ENCODE data around the gene PCSK4.

- no peak for TF ChIP-seq CTCF (conservative IDR thresholded peaks at IDR 0.05; ENCODE audit: low read depth, low read length)
- no peak for TF ChIP-seq EZH2 (IDR thresholded peaks at IDR 0.05; ENCODE audit: low read length, unreplicated experiment)
- no peak for TF ChIP-seq EZH2phosphoT487 (IDR thresholded peaks at IDR 0.05; ENCODE audit: borderline replicate concordance, low read length)
These were observed 7.6 kb upstream of the PCSK4 start for GRCh38 chr19:1497578-1498235.
